ENCODE results near the gene PSTPIP2. TPM values are rescaled to one million over a fixed set of nuclear protein-coding genes. Genes with fewer than 3 reads are reported as not detected.

The PSTPIP2 gene
- total RNA-seq, 2 experiments from 2014 or later = 17.8 TPM

GRCh38 chr18:46001074-46001473 is 71.0 kb downstream of the PSTPIP2 start:
- intact Hi-C loops (cut with micrococcal nuclease) = no loop called here
- Mint-ChIP-seq H3K27ac (no peak overlapping the region), H3K36me3 (ENCODE audit: low read depth) (peaks cover 46% of the 10 kb centered on the region)

GRCh38 chr18:45999536-45999935 is 72.5 kb downstream of the PSTPIP2 start:
- ATAC-seq (no peak), DNase-seq (no peak)
- ChIA-PET CTCF (interaction anchor here (0.7 to 1.6 kb wide), 3 partner anchors 11 to 74 kb away, joined by 3 to 4 read pairs (median 3); no protein-coding TSS in a partner anchor), POLR2A (no interaction called here)
- Mint-ChIP-seq H3K36me3 (ENCODE audit: low read depth) (peaks cover 43% of the 10 kb centered on the region), H3K27me3 (no peaks in the 10 kb centered on the region), H3K4me3 (no peak overlapping the region), H3K4me1 (ENCODE audit: low read depth) (peaks cover 54% of the 10 kb centered on the region), H3K27ac (no peak overlapping the region), H3K9me3 (peaks cover 17% of the 10 kb centered on the region)
- TF ChIP-seq CTCF (IDR thresholded peaks at IDR 0.05) = no peak
- intact Hi-C loops (cut with micrococcal nuclease) = no loop called here

More at GRCh38 chr18:46001074-46001473, 71.0 kb downstream of the PSTPIP2 start:
- ChIA-PET CTCF (interaction anchor here (0.6 to 1.0 kb wide), 2 partner anchors 17 to 26 kb away, joined by 3 read pairs; no protein-coding TSS in a partner anchor), POLR2A (no interaction called here)
- DNase-seq (no peak), ATAC-seq (no peak)
- Mint-ChIP-seq H3K9me3 (peaks cover 17% of the 10 kb centered on the region), H3K4me3 (no peak overlapping the region), H3K4me1 (ENCODE audit: low read depth) (peaks cover 52% of the 10 kb centered on the region), H3K27me3 (no peaks in the 10 kb centered on the region)
- no peak for TF ChIP-seq CTCF (IDR thresholded peaks at IDR 0.05)

GRCh38 chr18:45998244-45998643 is 73.8 kb downstream of the PSTPIP2 start:
- H3K36me3 Mint-ChIP-seq (ENCODE audit: low read depth) = peaks cover 41% of the 10 kb centered on the region
- CTCF ChIA-PET = interaction anchor here (1.0 to 1.1 kb wide), 2 partner anchors 8 to 73 kb away, joined by 3 read pairs; no protein-coding TSS in a partner anchor
- peak overlapping the region; percentile 91 for H3K27ac Mint-ChIP-seq
- DNase-seq = peak; percentile 53
- POLR2A ChIA-PET = interaction anchor here (0.7 to 1.6 kb wide), 2 partner anchors 11 to 73 kb away, joined by 3 to 7 read pairs; partner anchors contain the start of gene PSTPIP2
- H3K27me3 Mint-ChIP-seq = no peaks in the 10 kb centered on the region
- peak overlapping the region; percentile 68 for H3K4me3 Mint-ChIP-seq
- intact Hi-C loops (cut with micrococcal nuclease) = no loop called here
- ATAC-seq = peak; percentile 74
- H3K4me1 Mint-ChIP-seq (ENCODE audit: low read depth) = peaks cover 54% of the 10 kb centered on the region
- H3K9me3 Mint-ChIP-seq = peaks cover 17% of the 10 kb centered on the region
- no peak for TF ChIP-seq CTCF (IDR thresholded peaks at IDR 0.05)

- Mint-ChIP-seq H3K36me3 (ENCODE audit: low read depth) (peaks cover 36% of the 10 kb centered on the region), H3K9me3 (peaks cover 14% of the 10 kb centered on the region), H3K4me1 (ENCODE audit: low read depth) (peaks cover 51% of the 10 kb centered on the region)
Measured at GRCh38 chr18:45997700-45998151, 74.3 kb downstream of the PSTPIP2 start.

More at GRCh38 chr18:45997700-45998151, 74.3 kb downstream of the PSTPIP2 start:
- peak overlapping the region; percentile 91 for H3K27ac Mint-ChIP-seq
- DNase-seq = peak; percentile 55
- no peaks in the 10 kb centered on the region for H3K27me3 Mint-ChIP-seq
- ChIA-PET CTCF (interaction anchor here (1.0 to 1.6 kb wide), 3 partner anchors 9 to 74 kb away, joined by 3 to 6 read pairs (median 3); no protein-coding TSS in a partner anchor), POLR2A (interaction anchor here (0.7 to 1.6 kb wide), 4 partner anchors 9 to 177 kb away, joined by 3 to 7 read pairs (median 4); partner anchors contain the start of gene PSTPIP2)
- peak; percentile 87 for ATAC-seq
- no peak for TF ChIP-seq CTCF (IDR thresholded peaks at IDR 0.05)
- peak overlapping the region; percentile 68 for H3K4me3 Mint-ChIP-seq
- intact Hi-C loops (cut with micrococcal nuclease) = no loop called here
